MM.1S (cell line): ENCODE measurements around the gene ANKRD29.

ENCODE experiments used
- EZH2 ChIP-seq: fragments of 300-600 bp; sonication (generic); optimal IDR thresholded peaks from 2 replicates; pipeline ENCODE3; 2017; ENCODE audit warnings: low read depth, mild to moderate bottlenecking, antibody characterized with exemption, low read length, mixed read lengths
- EZH2phosphoT487 ChIP-seq: fragments of 300-600 bp; sonication (generic); IDR thresholded peaks from 2 replicates; pipeline ENCODE4 v1.6.1; 2018; ENCODE audit warnings: antibody characterized with exemption, low read length
- TF ChIP-seq, protein P1 (sequence below): fragments of 300-600 bp; sonication (generic); IDR thresholded peaks from 2 replicates; pipeline ENCODE4 v1.5.1; 2016; ENCODE audit warnings: antibody characterized with exemption, low read length, mixed read lengths

DNA sequence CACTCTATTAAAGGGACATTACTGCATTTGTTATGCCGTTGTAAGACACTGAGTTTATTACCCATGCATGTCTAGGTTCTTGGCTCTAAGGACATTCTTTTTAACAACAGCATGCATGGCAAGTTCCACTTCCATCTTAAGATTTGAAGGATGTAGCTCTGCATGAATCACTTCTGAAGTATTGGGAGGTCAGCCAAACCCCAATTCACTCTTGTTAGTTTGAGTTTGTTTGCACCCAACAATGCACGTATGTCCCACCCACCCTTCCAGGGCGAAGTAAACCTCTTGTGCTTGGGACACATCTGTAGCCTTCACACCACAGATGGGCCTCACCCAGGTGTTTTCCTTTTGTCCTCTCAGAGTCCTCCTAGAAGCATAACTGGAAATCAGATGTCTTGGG is 21.0 kb upstream of the ANKRD29 start:
- TF ChIP-seq EZH2 (no peak), EZH2phosphoT487 (no peak)
- TF ChIP-seq, protein P1, sequence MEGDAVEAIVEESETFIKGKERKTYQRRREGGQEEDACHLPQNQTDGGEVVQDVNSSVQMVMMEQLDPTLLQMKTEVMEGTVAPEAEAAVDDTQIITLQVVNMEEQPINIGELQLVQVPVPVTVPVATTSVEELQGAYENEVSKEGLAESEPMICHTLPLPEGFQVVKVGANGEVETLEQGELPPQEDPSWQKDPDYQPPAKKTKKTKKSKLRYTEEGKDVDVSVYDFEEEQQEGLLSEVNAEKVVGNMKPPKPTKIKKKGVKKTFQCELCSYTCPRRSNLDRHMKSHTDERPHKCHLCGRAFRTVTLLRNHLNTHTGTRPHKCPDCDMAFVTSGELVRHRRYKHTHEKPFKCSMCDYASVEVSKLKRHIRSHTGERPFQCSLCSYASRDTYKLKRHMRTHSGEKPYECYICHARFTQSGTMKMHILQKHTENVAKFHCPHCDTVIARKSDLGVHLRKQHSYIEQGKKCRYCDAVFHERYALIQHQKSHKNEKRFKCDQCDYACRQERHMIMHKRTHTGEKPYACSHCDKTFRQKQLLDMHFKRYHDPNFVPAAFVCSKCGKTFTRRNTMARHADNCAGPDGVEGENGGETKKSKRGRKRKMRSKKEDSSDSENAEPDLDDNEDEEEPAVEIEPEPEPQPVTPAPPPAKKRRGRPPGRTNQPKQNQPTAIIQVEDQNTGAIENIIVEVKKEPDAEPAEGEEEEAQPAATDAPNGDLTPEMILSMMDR, result no peak
